Ascending aorta (tissue), 2 donors: ENCODE data around the gene XXYLT1. TPM values are rescaled to one million over a fixed set of nuclear protein-coding genes. Genes with fewer than 3 reads are reported as not detected.

Source experiments
- DNase-seq, 2 donors: peaks; one replicate each; pipeline ENCODE4 v3.0.0-alpha.2; 2019; ENCODE audit warnings: low spot score in 2 of 2
- H3K27ac ChIP-seq, 2 donors: fragments of 200-600 bp; sonication (generic); one replicate each; pipeline ENCODE4 v1.5.1; 2016 to 2017; ENCODE audit warnings: mild to moderate bottlenecking in 1 of 2
- H3K27me3 ChIP-seq: fragments of 200-600 bp; sonication (generic); one replicate; pipeline ENCODE4 v1.5.1; 2017
- H3K36me3 ChIP-seq, 2 donors: fragments of 200-600 bp; sonication (generic); one replicate each; pipeline ENCODE4 v1.5.1; 2016
- H3K4me1 ChIP-seq, 2 donors: fragments of 200-600 bp; sonication (generic); one replicate each; pipeline ENCODE4 v1.5.1; 2016 to 2017; ENCODE audit warnings: mild to moderate bottlenecking in 1 of 2
- H3K4me3 ChIP-seq, 2 donors: fragments of 200-600 bp; sonication (generic); one replicate each; pipeline ENCODE4 v1.5.1; 2016 to 2017; ENCODE audit warnings: mild to moderate bottlenecking in 1 of 2
- H3K9me3 ChIP-seq, 2 donors: fragments of 200-600 bp; sonication (generic); one replicate each; pipeline ENCODE4 v1.5.1; 2016
- intact Hi-C: fragments of 100-400 bp; cut with DNase I; formaldehyde crosslinking; loops from one replicate; pipeline ENCODE4 v1.15.1; 2023
- total RNA-seq: library from RNA; depleted of rRNA; stranded (reverse); fragments of >200 nt; gene quantifications from one replicate; pipeline ENCODE4 v1.1.0, GENCODE V29; 2016
- TF ChIP-seq, protein P1 (sequence below), 3 experiments: fragments of 200-600 bp in 2 of 3; fragments of 450-650 bp in 1 of 3; sonication (generic) in 2 of 3; IDR thresholded peaks; one replicate each; pipeline ENCODE4 v1.5.1; 2016 to 2019; ENCODE audit warnings: antibody characterized with exemption in 3 of 3, mild to moderate bottlenecking in 1 of 3, moderate library complexity in 1 of 3

XXYLT1 gene
- total RNA-seq, 1 donor from 2014 or later = 41.0 TPM

DNA sequence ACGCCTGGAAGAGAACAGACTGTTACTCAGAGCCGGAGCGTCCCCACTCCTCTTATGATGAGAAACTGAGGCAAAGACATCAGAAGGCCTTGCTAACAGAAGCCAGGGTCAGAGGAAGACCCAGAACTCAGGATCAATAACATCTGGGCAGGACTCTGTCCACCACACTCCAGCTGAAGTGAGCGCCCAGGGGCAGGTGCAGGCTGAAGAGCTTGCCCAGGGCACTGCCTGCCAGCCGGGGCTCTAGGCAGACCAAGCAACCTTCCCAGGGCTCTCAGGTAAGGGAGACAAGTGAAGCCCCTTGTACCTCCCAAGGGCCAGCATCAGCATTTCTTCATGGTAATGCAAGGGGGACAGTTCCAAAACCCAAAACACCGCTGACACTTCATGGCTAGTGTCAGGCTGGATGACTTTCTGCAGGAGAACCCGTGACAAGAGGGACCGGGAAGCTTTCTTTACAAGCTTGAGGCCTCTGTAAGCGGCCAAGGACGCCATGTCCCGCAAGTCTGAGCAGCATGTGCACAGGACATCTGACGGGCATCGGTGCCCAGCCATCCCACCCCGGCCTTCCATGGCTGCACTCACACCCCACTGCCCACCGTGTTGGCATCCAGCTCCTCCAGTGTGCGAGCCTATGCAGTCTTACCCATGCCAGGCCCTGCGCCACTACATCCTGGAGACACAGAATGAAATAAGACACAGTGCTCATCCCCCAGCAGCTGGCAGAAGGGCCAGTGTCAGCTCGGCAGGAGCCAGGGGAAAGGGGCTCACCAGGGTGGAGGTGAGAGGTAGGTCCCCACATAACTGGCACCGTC, 14.1 kb downstream of the XXYLT1 start:
- Histone ChIP-seq H3K9me3 (no peaks in the 10 kb centered on the region), H3K36me3 (no peaks in the 10 kb centered on the region), H3K4me1 (peaks cover 0 to 15% of the 10 kb centered on the region in 2 donors), H3K4me3 (no peak overlapping the region), H3K27me3 (no peaks in the 10 kb centered on the region), H3K27ac (no peak overlapping the region)
- DNase-seq = no peak
- TF ChIP-seq, protein P1, sequence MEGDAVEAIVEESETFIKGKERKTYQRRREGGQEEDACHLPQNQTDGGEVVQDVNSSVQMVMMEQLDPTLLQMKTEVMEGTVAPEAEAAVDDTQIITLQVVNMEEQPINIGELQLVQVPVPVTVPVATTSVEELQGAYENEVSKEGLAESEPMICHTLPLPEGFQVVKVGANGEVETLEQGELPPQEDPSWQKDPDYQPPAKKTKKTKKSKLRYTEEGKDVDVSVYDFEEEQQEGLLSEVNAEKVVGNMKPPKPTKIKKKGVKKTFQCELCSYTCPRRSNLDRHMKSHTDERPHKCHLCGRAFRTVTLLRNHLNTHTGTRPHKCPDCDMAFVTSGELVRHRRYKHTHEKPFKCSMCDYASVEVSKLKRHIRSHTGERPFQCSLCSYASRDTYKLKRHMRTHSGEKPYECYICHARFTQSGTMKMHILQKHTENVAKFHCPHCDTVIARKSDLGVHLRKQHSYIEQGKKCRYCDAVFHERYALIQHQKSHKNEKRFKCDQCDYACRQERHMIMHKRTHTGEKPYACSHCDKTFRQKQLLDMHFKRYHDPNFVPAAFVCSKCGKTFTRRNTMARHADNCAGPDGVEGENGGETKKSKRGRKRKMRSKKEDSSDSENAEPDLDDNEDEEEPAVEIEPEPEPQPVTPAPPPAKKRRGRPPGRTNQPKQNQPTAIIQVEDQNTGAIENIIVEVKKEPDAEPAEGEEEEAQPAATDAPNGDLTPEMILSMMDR (IDR thresholded peaks at IDR 0.05) = no peak
- intact Hi-C loops = loop anchor here (5.0 kb wide), 1 partner anchor 85 kb away; no protein-coding TSS in a partner anchor

DNA sequence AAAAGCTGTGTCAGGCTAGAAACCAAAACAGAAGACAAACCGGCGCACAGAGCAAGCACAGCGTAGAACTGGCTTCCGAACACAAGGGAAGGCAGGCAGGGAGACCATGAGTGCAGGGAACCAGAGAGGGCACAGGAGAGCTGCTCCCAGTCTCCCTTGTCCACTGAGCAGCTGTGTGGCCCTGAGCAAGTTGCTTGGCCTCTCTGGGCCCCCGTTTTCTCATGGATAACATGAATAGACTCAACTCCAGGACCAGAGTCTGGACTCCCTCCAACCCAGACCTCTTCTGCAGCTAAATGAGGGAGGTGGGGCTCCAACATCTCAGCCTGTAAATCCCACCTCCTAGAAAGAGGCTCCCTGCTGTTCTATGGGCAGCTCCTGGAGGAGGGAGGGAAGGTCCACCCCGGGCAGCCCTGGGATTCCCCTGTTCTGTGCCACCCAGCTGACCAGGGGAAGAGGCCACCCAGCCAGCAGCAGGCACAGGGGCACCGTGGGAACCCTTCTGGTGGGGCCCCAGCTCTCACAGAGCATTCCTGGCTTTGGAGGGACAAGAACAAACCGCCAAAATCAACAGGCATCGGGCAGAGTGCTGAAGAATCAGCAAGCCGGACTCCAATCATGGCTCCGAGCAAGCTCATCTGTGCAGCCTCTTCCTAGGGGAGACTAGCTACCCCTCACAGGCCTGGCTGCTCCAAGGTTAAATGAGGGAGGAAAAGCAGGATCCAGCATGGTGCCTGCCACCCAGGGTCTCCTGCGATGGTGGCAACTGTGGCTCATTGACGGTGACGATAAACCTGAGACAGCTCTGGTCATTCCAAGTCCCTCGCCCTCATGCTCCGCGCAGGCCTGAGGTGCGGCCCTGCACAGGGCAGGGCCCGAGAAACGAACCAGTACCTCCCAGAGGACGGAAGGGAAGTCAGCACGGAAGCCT, 15.1 kb downstream of the XXYLT1 start:
- no peak overlapping the region for H3K27ac ChIP-seq
- intact Hi-C loops = loop anchor here (5.0 kb wide), 1 partner anchor 84 kb away; no protein-coding TSS in a partner anchor
- H3K4me1 ChIP-seq = peaks cover 0 to 15% of the 10 kb centered on the region in 2 donors
- DNase-seq = no peak
- H3K36me3 ChIP-seq = no peaks in the 10 kb centered on the region
- TF ChIP-seq, protein P1 (IDR thresholded peaks at IDR 0.05) = no peak
- no peaks in the 10 kb centered on the region for H3K27me3 ChIP-seq
- H3K9me3 ChIP-seq = no peaks in the 10 kb centered on the region
- no peak overlapping the region for H3K4me3 ChIP-seq

DNA sequence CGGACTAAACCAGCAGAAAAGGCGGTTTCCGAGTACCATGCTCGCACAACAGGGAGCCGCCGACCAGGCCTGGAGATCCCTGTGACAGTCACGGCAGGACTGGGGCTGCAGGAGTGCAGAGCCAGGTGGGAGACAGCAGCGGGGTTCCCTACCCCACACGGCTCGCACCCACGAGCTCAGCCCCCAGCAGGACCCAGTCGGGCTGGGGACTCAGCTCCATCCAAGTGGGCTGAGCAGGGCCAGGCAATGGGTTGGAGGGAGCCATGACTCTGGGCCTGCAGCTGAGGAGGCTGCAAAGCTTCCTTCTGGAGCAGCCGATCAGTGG, 15.8 kb downstream of the XXYLT1 start:
- no peak for DNase-seq
- Histone ChIP-seq H3K4me3 (no peak overlapping the region), H3K9me3 (no peaks in the 10 kb centered on the region), H3K36me3 (no peaks in the 10 kb centered on the region), H3K4me1 (peaks cover 0 to 11% of the 10 kb centered on the region in 2 donors), H3K27ac (no peak overlapping the region), H3K27me3 (no peaks in the 10 kb centered on the region)
- TF ChIP-seq, protein P1 (IDR thresholded peaks at IDR 0.05) = no peak
- intact Hi-C loops = loop anchor here (5.0 kb wide), 1 partner anchor 83 kb away; no protein-coding TSS in a partner anchor

DNA sequence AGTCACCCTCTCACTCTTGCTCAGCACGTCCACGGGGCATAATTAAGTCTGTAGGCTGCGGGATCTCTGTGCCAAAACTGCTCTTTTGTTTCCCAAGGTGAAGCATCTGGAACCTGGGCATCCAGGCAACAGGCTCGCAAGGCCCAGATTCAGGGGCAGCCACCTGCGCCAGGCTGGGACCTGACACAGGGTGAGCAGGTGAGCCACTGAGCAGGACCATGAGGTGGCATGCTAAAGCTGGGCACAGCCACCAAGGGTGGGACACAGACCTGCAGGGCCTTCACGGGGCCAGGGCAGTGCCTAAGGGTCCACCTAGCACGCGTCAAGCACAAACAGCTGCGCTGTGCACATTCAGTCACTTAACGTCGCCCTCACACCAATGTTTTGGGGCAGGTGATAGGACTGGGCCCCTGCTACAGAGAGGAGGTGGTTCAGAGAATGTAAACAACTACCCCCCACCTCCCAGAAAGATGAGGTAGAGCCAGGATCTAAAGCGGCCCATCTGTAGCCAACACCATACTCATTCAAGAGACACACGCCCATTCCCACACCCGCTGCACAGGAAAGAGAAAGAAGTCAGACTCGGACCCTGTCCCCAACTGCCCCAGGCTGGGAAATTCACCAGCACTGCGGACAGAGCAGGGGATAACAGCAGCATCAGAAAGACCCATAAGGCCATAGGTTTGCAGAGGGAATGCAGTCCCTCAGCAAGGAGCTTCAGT, 16.3 kb downstream of the XXYLT1 start:
- Histone ChIP-seq H3K4me1 (peaks cover 0 to 10% of the 10 kb centered on the region in 2 donors), H3K27ac (no peak overlapping the region), H3K9me3 (no peaks in the 10 kb centered on the region), H3K36me3 (no peaks in the 10 kb centered on the region), H3K27me3 (no peaks in the 10 kb centered on the region), H3K4me3 (no peak overlapping the region)
- DNase-seq = no peak
- intact Hi-C loops = loop anchor here (5.0 kb wide), 1 partner anchor 82 kb away; no protein-coding TSS in a partner anchor
- TF ChIP-seq, protein P1 (IDR thresholded peaks at IDR 0.05) = no peak

DNA sequence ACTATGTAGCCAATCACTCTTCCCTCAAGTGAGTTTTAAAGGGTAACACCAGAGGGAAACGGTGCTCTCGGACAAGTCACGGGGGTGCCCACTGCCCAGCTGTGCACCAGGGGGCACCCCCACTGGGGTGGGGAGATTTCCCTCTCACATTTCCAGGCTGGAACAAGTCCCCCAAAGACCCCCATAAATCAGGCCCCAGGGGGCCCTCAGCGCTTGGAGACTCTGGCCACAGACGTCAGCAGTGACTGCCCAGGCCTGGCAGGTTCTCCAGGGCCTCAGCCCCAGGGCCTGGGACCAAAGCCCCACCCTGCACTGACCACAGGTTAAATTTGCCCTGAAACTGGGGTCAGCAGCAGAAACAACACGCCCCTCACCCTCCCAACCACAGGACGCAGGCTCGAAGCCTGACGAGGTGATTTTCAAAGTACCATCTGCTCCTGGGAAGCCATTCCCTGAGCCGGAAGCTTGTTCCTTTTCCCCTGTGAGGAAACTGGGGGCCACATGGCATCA, 17.0 kb downstream of the XXYLT1 start:
- no peak overlapping the region for H3K27ac ChIP-seq
- intact Hi-C loops = no loop called here
- H3K4me1 ChIP-seq = peaks cover 0 to 5% of the 10 kb centered on the region in 2 donors
- no peaks in the 10 kb centered on the region for H3K36me3 ChIP-seq
- H3K4me3 ChIP-seq = no peak overlapping the region
- TF ChIP-seq, protein P1 (IDR thresholded peaks at IDR 0.05) = no peak
- DNase-seq = no peak
- H3K9me3 ChIP-seq = no peaks in the 10 kb centered on the region
- no peaks in the 10 kb centered on the region for H3K27me3 ChIP-seq
